BLaER1 (cell line): ENCODE data around the gene EP400.
A peak's percentile ranks its signal among the peaks of the same experiment; 100 is the strongest.
"Not testable (repeated sequence)": the region's sequence is repeated elsewhere in the genome, so short reads cannot be mapped to it uniquely, and the experiment has no call there.

Experiments used
- H3K27ac ChIP-seq: shearing (Covaris generic); formaldehyde crosslinking; 2 replicates; pipeline ENCODE4 v1.8.1; 2022
- H3K27me3 ChIP-seq: shearing (Covaris generic); formaldehyde crosslinking; 2 replicates; pipeline ENCODE4 v1.8.1; 2022
- H3K36me3 ChIP-seq: shearing (Covaris generic); formaldehyde crosslinking; 2 replicates; pipeline ENCODE4 v1.8.1; 2022
- H3K4me1 ChIP-seq: shearing (Covaris generic); formaldehyde crosslinking; 2 replicates; pipeline ENCODE4 v1.8.1; 2022
- H3K4me2 ChIP-seq: shearing (Covaris generic); formaldehyde crosslinking; 2 replicates; pipeline ENCODE4 v1.8.1; 2022
- H3K4me3 ChIP-seq: shearing (Covaris generic); formaldehyde crosslinking; 2 replicates; pipeline ENCODE4 v1.8.1; 2022
- H3K9ac ChIP-seq: shearing (Covaris generic); formaldehyde crosslinking; 2 replicates; pipeline ENCODE4 v1.8.1; 2022
- H3K9me3 ChIP-seq: shearing (Covaris generic); formaldehyde crosslinking; 2 replicates; pipeline ENCODE4 v1.8.1; 2022
- H4K20me1 ChIP-seq: shearing (Covaris generic); formaldehyde crosslinking; 2 replicates; pipeline ENCODE4 v1.8.1; 2022
- Cebpa-rat ChIP-seq: shearing (Covaris generic); IDR thresholded peaks from 2 replicates; pipeline ENCODE4 v1.8.1; 2022

EP400 gene

GRCh38 chr12:131984334-131984733 lies 34.6 kb downstream of the EP400 start:
- Histone ChIP-seq H3K36me3 (peaks cover 96% of the 10 kb centered on the region), H3K4me1 (peaks cover 54% of the 10 kb centered on the region), H3K4me2 (peak overlapping the region; percentile 46), H3K9me3 (no peaks in the 10 kb centered on the region), H4K20me1 (peaks cover 88% of the 10 kb centered on the region), H3K9ac (peak overlapping the region; percentile 5; the same call in 1 of the 2 replicates), H3K27ac (no peak overlapping the region), H3K27me3 (no peaks in the 10 kb centered on the region), H3K4me3 (no peak overlapping the region)
- TF ChIP-seq Cebpa-rat = no peak

DNA sequence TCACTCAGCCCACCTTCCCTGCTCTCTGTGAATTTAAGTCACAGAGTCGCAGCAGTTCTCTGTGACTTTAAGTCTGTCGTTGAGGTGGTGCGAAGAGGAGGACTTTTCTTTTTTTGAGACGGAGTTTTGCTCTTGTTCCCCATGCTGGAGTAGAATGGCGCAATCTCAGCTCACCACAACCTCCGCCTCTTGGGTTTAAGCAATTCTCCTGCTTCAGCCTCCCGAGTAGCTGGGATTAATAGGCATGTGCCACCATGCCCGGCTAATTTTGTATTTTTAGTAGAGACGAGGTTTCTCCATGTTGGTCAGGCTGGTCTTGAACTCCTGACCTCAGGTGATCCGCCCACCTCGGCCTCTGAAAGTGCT lies 35.8 kb downstream of the EP400 start:
- H3K9me3 ChIP-seq, H3K27ac ChIP-seq, H3K9ac ChIP-seq, H3K4me3 ChIP-seq, H3K4me2 ChIP-seq, H3K27me3 ChIP-seq: not testable (repeated sequence)
- peaks cover 86% of the 10 kb centered on the region for H3K36me3 ChIP-seq
- peaks cover 83% of the 10 kb centered on the region for H4K20me1 ChIP-seq
- H3K4me1 ChIP-seq = peaks cover 65% of the 10 kb centered on the region
- peak; percentile 57; the same call in 1 of the 2 replicates for TF ChIP-seq Cebpa-rat

GRCh38 chr12:131986361-131986760 lies 36.6 kb downstream of the EP400 start:
- Histone ChIP-seq H3K4me2 (peak overlapping the region; percentile 88), H3K4me1 (peaks cover 74% of the 10 kb centered on the region), H3K27ac (peak overlapping the region; percentile 1; the same call in 1 of the 2 replicates), H4K20me1 (peaks cover 84% of the 10 kb centered on the region; the same call in 1 of the 2 replicates), H3K9me3 (no peaks in the 10 kb centered on the region), H3K36me3 (peaks cover 79% of the 10 kb centered on the region), H3K4me3 (no peak overlapping the region), H3K27me3 (no peaks in the 10 kb centered on the region), H3K9ac (no peak overlapping the region)
- TF ChIP-seq Cebpa-rat = no peak

GRCh38 chr12:131986910-131987309 lies 37.2 kb downstream of the EP400 start:
- Histone ChIP-seq H3K4me2 (peak overlapping the region; percentile 88), H4K20me1 (peaks cover 84% of the 10 kb centered on the region; the same call in 1 of the 2 replicates), H3K36me3 (peaks cover 79% of the 10 kb centered on the region), H3K9me3 (no peaks in the 10 kb centered on the region), H3K4me1 (peaks cover 79% of the 10 kb centered on the region), H3K27ac (peak overlapping the region; percentile 1; the same call in 1 of the 2 replicates), H3K27me3 (no peaks in the 10 kb centered on the region), H3K9ac (no peak overlapping the region), H3K4me3 (no peak overlapping the region)
- no peak for TF ChIP-seq Cebpa-rat

DNA sequence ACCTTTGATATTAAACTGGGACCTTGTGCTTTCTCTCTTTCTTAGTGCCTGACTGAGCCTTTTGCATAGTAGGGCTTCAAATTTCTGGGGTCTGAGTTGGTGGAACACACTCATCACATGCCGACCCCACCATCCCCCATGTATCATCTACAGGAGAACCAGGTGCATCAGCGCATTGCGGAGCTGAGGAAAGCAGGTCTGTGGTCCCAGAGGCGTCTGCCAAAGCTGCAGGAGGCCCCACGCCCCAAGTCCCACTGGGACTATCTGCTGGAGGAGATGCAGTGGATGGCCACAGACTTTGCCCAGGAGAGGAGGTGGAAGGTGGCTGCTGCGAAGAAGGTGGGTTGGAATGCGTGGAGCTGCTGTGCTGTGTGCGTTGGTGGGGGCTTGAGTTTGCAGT lies 37.8 kb downstream of the EP400 start:
- peaks cover 79% of the 10 kb centered on the region; the same call in 1 of the 2 replicates for H4K20me1 ChIP-seq
- H3K4me2 ChIP-seq = peak overlapping the region; percentile 88
- peaks cover 86% of the 10 kb centered on the region for H3K4me1 ChIP-seq
- no peak overlapping the region for H3K4me3 ChIP-seq
- H3K9me3 ChIP-seq = no peaks in the 10 kb centered on the region
- H3K27ac ChIP-seq = peak overlapping the region; percentile 89; the same call in 1 of the 2 replicates
- TF ChIP-seq Cebpa-rat = no peak
- peaks cover 79% of the 10 kb centered on the region for H3K36me3 ChIP-seq
- H3K27me3 ChIP-seq = no peaks in the 10 kb centered on the region
- H3K9ac ChIP-seq = peak overlapping the region; percentile 56; the same call in 1 of the 2 replicates

DNA sequence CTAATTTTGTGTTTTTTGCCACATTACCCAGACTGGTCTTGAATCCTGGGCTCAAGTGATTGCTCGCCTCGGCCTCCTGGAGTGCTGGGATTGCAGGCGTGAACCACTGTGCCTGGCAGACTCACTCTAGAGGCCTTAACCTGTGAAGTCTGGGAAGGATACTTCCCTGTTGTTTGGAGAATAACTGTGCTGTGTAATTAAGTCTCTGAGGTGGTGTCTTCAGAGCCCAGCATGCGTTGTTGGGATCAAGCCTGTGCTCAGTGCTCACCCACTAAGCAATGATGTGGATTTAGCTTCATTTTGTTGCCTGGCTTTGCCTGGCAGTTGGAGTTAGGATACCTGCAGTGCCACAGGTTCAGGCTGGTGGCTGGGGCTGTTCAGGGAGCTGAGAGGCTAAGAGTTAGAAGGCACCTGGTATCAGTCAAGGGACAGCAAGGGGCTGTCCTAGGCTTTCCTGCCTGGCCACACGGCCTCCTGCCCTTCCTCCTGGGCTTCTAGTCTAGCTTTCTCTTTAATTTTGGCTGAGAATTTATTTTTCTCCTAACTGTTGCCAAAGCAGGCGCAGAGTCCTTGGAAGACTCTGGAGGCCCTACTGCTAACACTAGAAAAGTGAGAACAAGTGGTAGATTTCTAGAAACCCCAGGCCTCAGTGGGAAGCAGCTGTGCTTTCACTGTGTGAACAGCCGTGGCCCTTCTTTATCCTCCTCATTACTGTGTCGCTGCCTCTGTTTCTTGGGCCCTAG lies 38.5 kb downstream of the EP400 start:
- TF ChIP-seq Cebpa-rat = no peak
- Histone ChIP-seq H4K20me1 (peaks cover 75% of the 10 kb centered on the region; the same call in 1 of the 2 replicates), H3K9ac (peak overlapping the region; percentile 56; the same call in 1 of the 2 replicates)

DNA sequence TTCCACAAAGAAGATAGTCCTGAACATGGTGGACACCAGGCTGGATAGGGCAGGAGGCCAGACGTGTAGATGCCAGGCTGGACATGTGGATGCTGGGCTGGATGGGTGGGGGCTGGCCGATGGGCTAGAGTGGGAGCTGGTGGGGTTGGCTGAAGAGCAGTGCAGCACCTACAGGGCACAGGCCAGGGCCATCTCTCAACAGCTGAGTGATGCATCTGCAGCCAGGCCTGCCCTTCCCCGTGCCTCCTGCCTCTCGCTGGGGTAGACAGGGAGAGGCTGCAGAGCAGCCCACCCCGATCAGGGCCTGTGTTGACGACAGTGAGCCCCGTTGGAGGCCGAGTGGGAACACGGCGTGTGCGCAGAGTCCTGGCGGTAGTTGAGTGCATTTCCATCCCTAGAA lies 39.3 kb downstream of the EP400 start:
- Histone ChIP-seq H3K36me3 (peaks cover 79% of the 10 kb centered on the region), H3K27me3 (no peaks in the 10 kb centered on the region), H3K27ac (peak overlapping the region; percentile 89), H3K9me3 (no peaks in the 10 kb centered on the region), H3K4me3 (no peak overlapping the region), H4K20me1 (peaks cover 67% of the 10 kb centered on the region; the same call in 1 of the 2 replicates), H3K4me2 (peak overlapping the region; percentile 88), H3K9ac (peak overlapping the region; percentile 56; the same call in 1 of the 2 replicates), H3K4me1 (peaks cover 84% of the 10 kb centered on the region)
- no peak for TF ChIP-seq Cebpa-rat

More for the DNA sequence above, 38.5 kb downstream of the EP400 start:
- Histone ChIP-seq H3K36me3 (peaks cover 79% of the 10 kb centered on the region), H3K4me3 (no peak overlapping the region), H3K4me1 (peaks cover 89% of the 10 kb centered on the region), H3K4me2 (peak overlapping the region; percentile 88), H3K27ac (peak overlapping the region; percentile 89; the same call in 1 of the 2 replicates), H3K27me3 (no peaks in the 10 kb centered on the region), H3K9me3 (no peaks in the 10 kb centered on the region)

DNA sequence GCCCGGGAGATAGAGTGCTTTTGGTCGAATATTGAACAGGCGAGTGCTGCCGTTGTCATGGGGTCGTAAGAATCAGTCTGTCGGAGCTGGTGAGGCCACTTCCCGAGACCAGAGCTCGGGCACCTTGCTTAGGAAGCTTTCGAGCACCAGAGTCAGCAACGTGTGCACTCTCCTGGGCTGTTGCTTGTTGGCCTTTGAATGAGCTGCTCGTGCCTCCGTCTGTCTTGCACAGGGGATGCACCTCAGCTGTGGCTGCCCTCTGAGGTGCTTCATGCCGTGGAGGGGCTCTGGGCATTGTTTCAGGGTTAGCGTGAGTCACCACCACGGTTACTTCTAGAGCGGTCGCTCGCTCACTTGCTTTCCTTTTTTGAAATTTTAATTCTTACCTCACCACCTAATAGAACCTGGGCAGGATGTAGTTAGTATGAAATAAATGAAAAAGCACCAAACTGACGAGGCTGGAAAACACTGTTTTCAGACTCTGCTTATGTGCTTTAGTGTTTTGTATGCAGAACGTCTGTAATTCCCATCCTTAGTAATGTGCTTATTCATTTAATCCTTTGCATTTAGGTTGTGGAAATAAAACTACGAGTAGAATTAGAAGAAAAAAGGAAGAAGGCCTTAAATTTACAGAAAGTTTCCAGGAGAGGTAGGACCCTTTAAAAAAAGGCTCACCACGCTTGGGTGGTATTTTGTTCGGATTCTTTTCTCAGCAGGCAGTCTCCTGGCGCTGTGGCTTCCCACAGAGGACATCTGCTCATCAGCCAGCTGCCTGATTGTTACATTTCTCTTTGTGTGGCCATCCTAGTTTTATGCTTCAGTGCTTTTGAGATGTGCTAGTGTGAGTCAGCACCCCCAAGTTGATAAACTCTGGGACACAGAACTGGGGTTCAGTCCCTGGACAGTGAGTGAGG lies 40.6 kb downstream of the EP400 start:
- Histone ChIP-seq H3K9me3 (no peaks in the 10 kb centered on the region), H3K4me1 (peaks cover 73% of the 10 kb centered on the region), H3K4me3 (peak overlapping the region; percentile 41; the same call in 1 of the 2 replicates), H3K27me3 (no peaks in the 10 kb centered on the region), H3K36me3 (peaks cover 80% of the 10 kb centered on the region), H4K20me1 (peaks cover 54% of the 10 kb centered on the region; the same call in 1 of the 2 replicates), H3K27ac (peak overlapping the region; percentile 89), H3K4me2 (peak overlapping the region; percentile 88), H3K9ac (peak overlapping the region; percentile 68; the same call in 1 of the 2 replicates)
- no peak for TF ChIP-seq Cebpa-rat

GRCh38 chr12:131990980-131991305 lies 41.2 kb downstream of the EP400 start:
- Histone ChIP-seq H3K9me3 (no peaks in the 10 kb centered on the region), H3K27me3 (no peaks in the 10 kb centered on the region), H3K9ac (peak overlapping the region; percentile 67; the same call in 1 of the 2 replicates), H4K20me1 (peaks cover 50% of the 10 kb centered on the region; the same call in 1 of the 2 replicates), H3K4me2 (peak overlapping the region; percentile 88), H3K4me1 (peaks cover 71% of the 10 kb centered on the region), H3K4me3 (peak overlapping the region; percentile 41; the same call in 1 of the 2 replicates), H3K27ac (peak overlapping the region; percentile 89), H3K36me3 (peaks cover 80% of the 10 kb centered on the region)
- no peak for TF ChIP-seq Cebpa-rat
